Measurements from ENCODE around the gene RNF180.

Gene RNF180

DNA sequence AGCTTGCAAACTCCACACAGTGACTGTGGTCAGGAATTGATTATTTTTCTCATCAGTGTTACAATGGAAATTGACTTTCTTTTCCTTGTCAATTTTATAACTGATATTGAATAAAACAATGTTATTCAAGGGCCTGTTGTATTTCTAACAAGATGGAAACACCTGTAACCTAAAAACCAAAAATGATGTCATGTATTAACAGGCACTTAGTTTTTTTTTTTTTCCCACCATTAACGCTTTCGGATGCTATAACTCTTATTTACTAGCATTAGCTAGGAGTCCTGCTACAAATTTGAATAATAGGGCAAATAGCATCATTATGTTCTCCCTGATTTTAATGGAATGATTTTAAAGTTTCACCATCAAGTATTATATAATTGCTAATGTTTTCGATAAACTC is 30.3 kb downstream of the RNF180 start:
- TF ChIP-seq, protein P1, sequence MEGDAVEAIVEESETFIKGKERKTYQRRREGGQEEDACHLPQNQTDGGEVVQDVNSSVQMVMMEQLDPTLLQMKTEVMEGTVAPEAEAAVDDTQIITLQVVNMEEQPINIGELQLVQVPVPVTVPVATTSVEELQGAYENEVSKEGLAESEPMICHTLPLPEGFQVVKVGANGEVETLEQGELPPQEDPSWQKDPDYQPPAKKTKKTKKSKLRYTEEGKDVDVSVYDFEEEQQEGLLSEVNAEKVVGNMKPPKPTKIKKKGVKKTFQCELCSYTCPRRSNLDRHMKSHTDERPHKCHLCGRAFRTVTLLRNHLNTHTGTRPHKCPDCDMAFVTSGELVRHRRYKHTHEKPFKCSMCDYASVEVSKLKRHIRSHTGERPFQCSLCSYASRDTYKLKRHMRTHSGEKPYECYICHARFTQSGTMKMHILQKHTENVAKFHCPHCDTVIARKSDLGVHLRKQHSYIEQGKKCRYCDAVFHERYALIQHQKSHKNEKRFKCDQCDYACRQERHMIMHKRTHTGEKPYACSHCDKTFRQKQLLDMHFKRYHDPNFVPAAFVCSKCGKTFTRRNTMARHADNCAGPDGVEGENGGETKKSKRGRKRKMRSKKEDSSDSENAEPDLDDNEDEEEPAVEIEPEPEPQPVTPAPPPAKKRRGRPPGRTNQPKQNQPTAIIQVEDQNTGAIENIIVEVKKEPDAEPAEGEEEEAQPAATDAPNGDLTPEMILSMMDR (IDR thresholded peaks at IDR 0.05; ENCODE audit: insufficient read depth, low read depth, low read length, missing control alignments) = no peak
- no peak for DNase-seq (ENCODE audit: low read depth)
- H3K4me3 ChIP-seq (ENCODE audit: low read depth, low read length) = no peak overlapping the region

DNA sequence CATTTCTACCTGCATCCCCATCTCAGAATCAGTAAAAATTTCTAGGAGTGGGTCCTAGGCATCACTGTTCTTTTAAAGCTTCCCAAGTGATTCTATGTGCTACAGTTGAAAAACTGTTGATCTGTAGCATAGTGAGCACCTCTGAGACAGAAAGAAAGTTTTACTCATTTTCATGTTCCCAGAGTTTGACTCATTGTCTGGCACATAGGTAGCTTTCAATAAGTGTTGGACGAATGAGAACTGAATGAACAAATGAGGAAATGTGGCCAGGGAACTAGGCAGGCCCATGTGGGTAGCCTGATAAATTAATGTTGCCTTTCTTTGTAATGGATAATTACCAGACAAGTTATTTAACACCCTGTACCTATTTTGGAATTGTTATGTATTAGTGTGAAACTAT is 33.8 kb downstream of the RNF180 start:
- no peak overlapping the region for H3K4me3 ChIP-seq (ENCODE audit: low read depth, low read length)
- TF ChIP-seq, protein P1 (IDR thresholded peaks at IDR 0.05; ENCODE audit: insufficient read depth, low read depth, low read length, missing control alignments) = no peak
- no peak for DNase-seq (ENCODE audit: low read depth)

DNA sequence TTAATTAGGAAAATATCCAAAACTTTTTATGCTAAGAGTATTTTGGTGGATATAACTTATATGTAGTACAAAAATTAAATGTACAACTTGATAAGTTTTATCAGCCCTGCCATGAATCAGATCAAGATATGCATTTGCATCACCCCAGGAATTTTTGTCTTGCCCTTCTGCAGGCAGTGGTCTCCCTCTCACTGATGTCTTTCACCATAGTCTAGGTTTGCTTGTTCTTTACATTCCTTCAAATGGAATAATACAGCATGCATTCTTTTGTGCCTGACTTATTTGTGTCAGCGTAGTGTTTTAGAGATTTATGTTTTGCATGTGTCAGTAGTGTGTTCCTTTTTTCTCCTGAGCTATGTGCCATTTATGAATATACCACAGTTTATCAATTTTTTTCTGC is 36.4 kb downstream of the RNF180 start:
- TF ChIP-seq, protein P1 (IDR thresholded peaks at IDR 0.05; ENCODE audit: insufficient read depth, low read depth, low read length, missing control alignments) = no peak
- no peak for DNase-seq (ENCODE audit: low read depth)
- H3K4me3 ChIP-seq (ENCODE audit: low read depth, low read length) = no peak overlapping the region

DNA sequence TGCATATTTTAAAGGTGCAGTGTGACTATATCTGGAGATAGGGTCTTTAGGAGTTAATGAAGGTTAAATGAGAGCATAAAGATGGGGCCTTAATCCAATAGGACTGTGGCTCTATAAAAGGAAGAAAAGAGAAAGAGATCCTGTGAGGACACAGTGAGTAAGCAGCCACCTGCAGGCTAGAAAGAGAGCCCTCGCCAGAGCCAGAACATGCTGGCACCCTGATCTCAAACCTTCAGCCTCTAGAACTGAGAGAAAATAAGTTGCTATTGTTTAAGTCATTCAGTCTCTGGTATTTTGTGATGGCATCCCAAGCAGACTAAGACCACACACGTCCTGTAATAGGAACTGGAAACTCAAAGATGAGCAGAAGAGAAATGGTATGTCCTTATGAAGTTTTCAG is 41.0 kb downstream of the RNF180 start:
- DNase-seq (ENCODE audit: low read depth) = no peak
- TF ChIP-seq, protein P1 (IDR thresholded peaks at IDR 0.05; ENCODE audit: insufficient read depth, low read depth, low read length, missing control alignments) = no peak
- H3K4me3 ChIP-seq (ENCODE audit: low read depth, low read length) = no peak overlapping the region

DNA sequence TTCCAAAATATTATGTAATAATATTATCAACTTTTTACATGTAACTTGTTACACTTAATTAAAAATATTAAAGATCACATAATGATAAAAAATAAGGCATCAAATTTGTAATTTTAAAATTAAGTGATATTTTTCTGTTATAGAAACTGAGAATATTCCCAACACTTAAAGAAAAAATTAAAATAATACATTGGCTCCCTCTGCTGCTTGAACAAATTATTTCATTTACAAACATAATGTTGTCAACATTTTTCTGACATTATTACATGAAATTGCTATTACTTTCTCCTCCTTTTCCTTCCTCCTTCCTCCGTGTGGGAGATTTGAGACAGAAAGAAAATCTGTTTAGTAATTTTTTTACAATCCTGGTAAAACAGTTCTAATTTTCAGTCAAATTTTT is 42.3 kb downstream of the RNF180 start:
- TF ChIP-seq, protein P1 (IDR thresholded peaks at IDR 0.05; ENCODE audit: insufficient read depth, low read depth, low read length, missing control alignments) = no peak
- DNase-seq (ENCODE audit: low read depth) = no peak
- H3K4me3 ChIP-seq (ENCODE audit: low read depth, low read length) = no peak overlapping the region

DNA sequence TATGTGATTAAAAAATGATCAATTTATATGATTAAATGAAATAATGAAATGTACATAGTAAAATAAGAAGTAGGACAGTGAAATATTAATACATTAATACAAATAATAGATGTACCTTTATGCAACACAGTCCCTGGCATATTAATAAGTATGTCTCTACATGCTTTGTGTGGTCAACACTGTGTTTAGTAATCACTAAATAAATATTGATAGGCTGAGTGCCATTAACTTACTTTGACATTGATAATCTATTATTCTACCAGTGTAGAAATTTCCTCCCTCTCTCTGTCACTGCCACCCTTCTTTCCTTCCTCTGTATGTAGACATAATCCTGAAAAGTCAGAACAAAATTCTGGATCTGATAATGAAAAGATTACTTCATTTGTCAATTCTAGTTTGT is 43.7 kb downstream of the RNF180 start:
- TF ChIP-seq, protein P1 (IDR thresholded peaks at IDR 0.05; ENCODE audit: insufficient read depth, low read depth, low read length, missing control alignments) = no peak
- no peak overlapping the region for H3K4me3 ChIP-seq (ENCODE audit: low read depth, low read length)
- DNase-seq (ENCODE audit: low read depth) = no peak

DNA sequence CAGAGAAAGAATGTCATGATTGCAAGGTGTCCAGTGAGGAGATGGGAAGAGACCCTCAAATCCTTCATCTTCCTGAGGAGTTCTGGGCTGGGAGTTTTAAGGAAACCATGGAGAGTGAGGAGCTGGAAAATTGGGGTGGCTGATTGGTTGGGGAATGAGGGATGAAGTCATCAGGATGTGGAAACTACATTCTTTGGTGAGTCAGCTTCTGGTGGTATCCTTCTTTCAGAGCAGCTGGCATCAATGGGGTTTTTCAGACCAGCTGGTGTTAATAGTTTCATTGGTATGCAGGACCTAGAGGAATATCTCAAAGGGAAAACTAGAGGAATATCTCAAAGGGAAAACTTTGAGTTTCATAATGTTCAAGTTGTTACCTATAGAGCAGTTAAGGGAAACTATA is 45.2 kb downstream of the RNF180 start:
- TF ChIP-seq, protein P1 (IDR thresholded peaks at IDR 0.05; ENCODE audit: insufficient read depth, low read depth, low read length, missing control alignments) = no peak
- H3K4me3 ChIP-seq (ENCODE audit: low read depth, low read length) = no peak overlapping the region
- DNase-seq (ENCODE audit: low read depth) = no peak

Data from GM12865 (cell line).